ENCODE data around the gene NAA30.
"Not testable (repeated sequence)": the region's sequence is repeated elsewhere in the genome, so short reads cannot be mapped to it uniquely, and the experiment has no call there.

The NAA30 gene

DNA sequence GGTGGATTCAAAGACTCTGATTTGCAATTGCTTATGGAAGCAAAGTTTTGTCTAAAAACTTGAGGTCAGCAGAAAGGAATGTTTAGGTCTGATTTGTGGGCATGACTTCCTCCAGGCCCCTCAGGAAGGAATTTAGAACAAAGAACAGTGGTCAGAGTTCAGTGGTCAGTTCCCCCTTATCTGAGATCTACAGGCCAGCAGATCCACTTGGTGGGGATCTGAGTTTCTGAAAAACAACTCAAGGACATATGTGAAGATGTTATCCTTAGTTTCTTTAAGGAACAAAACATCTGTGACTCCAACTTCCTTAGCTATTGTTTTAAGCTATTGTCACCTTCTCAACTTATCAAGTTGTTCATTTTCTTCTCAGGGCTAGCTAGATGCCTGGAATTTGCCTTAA, 28.0 kb upstream of the NAA30 start:
- no peak overlapping the region for H3K4me3 ChIP-seq (ENCODE audit: low read depth, low read length)
- no peak for DNase-seq
- no peaks in the 10 kb centered on the region for H3K36me3 ChIP-seq
- TF ChIP-seq, protein P1, sequence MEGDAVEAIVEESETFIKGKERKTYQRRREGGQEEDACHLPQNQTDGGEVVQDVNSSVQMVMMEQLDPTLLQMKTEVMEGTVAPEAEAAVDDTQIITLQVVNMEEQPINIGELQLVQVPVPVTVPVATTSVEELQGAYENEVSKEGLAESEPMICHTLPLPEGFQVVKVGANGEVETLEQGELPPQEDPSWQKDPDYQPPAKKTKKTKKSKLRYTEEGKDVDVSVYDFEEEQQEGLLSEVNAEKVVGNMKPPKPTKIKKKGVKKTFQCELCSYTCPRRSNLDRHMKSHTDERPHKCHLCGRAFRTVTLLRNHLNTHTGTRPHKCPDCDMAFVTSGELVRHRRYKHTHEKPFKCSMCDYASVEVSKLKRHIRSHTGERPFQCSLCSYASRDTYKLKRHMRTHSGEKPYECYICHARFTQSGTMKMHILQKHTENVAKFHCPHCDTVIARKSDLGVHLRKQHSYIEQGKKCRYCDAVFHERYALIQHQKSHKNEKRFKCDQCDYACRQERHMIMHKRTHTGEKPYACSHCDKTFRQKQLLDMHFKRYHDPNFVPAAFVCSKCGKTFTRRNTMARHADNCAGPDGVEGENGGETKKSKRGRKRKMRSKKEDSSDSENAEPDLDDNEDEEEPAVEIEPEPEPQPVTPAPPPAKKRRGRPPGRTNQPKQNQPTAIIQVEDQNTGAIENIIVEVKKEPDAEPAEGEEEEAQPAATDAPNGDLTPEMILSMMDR (IDR thresholded peaks at IDR 0.05; ENCODE audit: low read depth, low read length): no peak
- H3K27me3 ChIP-seq: peaks cover 31% of the 10 kb centered on the region
- H3K4me1 ChIP-seq: no peaks in the 10 kb centered on the region
- no peaks in the 10 kb centered on the region for H3K9me3 ChIP-seq

DNA sequence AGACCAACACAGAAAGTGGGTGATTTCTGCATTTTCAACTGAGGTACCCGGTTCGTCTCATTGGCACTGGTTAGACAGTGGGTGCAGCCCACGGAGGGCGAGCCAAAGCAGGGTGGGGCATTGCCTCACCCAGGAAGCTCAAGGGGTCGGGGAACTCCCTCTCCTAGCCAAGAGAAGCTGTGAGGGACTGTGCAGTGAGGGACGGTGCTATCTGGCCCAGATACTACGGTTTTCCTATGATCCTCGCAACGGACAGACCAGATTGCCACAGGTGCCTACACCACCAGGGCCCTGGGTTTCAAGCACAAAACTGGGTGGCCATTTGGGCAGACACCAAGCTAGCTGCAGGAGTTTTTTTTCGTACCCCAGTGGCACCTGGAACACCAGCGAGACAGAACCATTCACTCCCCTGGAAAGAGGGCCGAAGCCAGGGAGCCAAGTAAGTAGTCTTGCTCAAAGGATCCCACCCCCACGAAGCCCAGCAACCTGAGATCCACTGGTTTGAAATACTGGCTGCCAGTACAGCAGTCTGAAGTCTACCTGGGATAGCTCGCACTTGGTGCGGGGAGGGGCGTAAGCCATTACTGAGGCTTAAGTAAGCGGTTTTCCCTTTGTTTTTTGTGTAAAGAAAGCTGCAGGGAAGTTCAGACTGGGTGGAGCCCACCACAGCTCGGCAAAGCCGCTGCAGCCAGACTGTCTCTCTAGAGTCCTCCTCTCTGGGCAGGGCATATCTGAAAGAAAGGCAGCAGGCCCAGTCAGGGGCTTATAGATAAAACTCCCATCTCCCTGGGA, 25.5 kb upstream of the NAA30 start:
- DNase-seq: no peak
- Histone ChIP-seq H3K4me3 (ENCODE audit: low read depth, low read length) (no peak overlapping the region), H3K9me3 (no peaks in the 10 kb centered on the region), H3K27me3 (peaks cover 26% of the 10 kb centered on the region), H3K4me1 (no peaks in the 10 kb centered on the region), H3K36me3 (no peaks in the 10 kb centered on the region)
- TF ChIP-seq, protein P1 (IDR thresholded peaks at IDR 0.05; ENCODE audit: low read depth, low read length): no peak

DNA sequence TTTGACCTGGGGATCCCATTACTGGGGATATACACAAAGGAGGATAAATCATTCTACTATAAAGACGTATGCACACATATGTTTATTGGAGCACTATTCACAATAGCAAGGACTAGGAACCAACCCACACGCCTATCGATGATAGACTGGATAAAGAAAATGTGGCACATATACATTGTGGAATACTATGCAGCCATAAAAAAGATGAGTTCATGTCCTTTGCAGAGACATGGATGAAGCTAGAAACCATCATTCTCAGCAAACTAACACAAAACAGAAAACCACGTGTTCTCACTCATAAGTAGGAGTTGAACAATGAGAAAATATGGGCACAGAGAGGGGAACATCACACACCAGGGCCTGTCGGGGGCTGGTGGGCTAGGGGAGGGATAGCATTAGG, 20.2 kb upstream of the NAA30 start:
- H3K36me3 ChIP-seq: not testable (repeated sequence)

DNA sequence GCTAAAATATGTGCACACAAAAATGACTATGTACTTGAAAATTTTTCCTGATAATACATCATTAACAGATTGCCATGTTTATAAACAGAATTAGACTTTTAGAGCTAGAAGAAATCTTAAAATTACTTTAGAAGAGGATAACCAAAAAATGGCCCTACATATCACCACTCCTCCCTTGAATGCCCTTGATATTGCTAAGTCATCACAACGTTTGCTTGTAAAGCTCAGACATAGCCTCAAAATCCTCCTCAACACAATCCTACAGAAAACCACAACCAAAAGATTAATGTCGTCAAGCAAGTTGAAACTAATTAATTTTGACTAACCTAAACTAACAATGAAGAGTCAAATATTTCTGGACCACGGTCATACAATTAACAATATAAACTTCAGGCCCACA, 19.4 kb upstream of the NAA30 start:
- Histone ChIP-seq H3K4me1 (no peaks in the 10 kb centered on the region), H3K4me3 (ENCODE audit: low read depth, low read length) (no peak overlapping the region), H3K9me3 (no peaks in the 10 kb centered on the region), H3K27me3 (peaks cover 18% of the 10 kb centered on the region), H3K36me3 (no peaks in the 10 kb centered on the region)
- TF ChIP-seq, protein P1 (IDR thresholded peaks at IDR 0.05; ENCODE audit: low read depth, low read length): no peak
- DNase-seq: no peak

More for the DNA sequence above, 20.2 kb upstream of the NAA30 start:
- not testable (repeated sequence) for H3K9me3 ChIP-seq; DNase-seq; H3K4me1 ChIP-seq; H3K4me3 ChIP-seq (ENCODE audit: low read depth, low read length)
- peaks cover 18% of the 10 kb centered on the region for H3K27me3 ChIP-seq

DNA sequence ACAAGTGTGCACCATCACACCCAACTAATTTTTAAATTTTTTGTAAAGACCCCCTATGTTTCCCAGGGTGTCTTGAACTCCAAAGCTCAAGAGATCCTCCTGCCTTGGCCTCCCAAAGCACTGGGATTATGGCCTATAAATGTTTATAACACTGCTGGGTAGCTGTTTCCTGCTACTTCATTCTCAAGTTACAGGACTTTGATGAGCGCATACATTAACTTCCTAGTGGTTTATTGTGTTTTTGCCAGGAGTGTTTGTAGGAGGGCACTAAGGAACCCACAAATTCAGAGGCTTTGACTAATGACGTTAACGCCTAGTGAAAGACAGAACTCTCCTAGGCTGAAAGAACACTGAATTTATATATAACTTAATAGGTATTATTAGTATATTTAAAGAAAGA, 15.2 kb upstream of the NAA30 start:
- Histone ChIP-seq H3K9me3 (no peaks in the 10 kb centered on the region), H3K4me1 (no peaks in the 10 kb centered on the region), H3K27me3 (peaks cover 21% of the 10 kb centered on the region), H3K36me3 (no peaks in the 10 kb centered on the region), H3K4me3 (ENCODE audit: low read depth, low read length) (no peak overlapping the region)
- TF ChIP-seq, protein P1 (IDR thresholded peaks at IDR 0.05; ENCODE audit: low read depth, low read length): no peak
- DNase-seq: no peak

DNA sequence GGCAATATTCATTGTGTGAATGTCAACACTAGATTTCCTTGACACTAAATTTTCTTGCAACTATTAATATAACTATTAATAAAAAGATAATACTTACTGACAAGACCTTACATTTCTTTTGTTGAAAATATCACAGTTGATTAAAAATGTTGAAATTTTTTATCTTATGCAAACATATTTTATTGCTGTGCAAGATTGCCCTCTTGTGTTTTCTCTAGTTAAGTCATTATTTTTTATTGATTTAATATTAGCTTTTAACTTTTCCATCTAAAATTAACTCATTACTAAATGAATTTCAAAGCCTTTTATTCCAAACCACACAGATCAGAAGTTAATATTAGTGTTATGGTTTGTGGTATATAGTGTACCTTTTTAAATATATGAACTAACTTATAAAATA, 11.7 kb upstream of the NAA30 start:
- Histone ChIP-seq H3K36me3 (no peaks in the 10 kb centered on the region), H3K4me3 (ENCODE audit: low read depth, low read length) (no peak overlapping the region), H3K4me1 (no peaks in the 10 kb centered on the region), H3K9me3 (no peaks in the 10 kb centered on the region), H3K27me3 (peaks cover 22% of the 10 kb centered on the region)
- TF ChIP-seq, protein P1 (IDR thresholded peaks at IDR 0.05; ENCODE audit: low read depth, low read length): no peak
- no peak for DNase-seq
